ENCODE data around the gene ZFHX3. TPM values are rescaled to one million over a fixed set of nuclear protein-coding genes. Genes with fewer than 3 reads are reported as not detected.

ZFHX3 gene
- total and polyA plus RNA-seq, 2 of the 8 experiments (the other 6 are each of a cell fraction or from before 2014, with no cell fraction given), result 0.08 to 0.99 TPM

DNA sequence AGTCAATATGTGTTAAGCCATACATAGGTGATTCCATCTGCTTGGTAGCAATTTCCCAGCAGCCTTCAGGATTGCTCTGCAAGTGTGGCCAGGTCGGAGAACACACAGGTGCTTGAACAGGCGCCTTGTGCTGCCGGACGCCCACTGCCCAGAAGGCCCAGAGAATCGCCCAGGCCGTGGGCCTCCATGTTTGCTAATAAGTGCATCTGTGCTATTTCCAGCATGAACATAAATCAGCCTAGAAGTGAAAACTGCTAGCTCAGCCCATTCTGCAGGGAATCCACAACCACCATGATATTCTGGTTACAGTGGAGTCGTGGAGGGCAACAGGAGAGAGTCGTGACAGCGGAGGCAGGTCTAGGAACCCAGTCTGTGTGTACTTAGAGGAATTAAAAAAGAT lies 78.1 kb downstream of the ZFHX3 start:
- Histone ChIP-seq H2BK20ac (ENCODE audit: low read length) (no peak overlapping the region), H3K36me3 (ENCODE audit: control insufficient read depth in 2 of 4, insufficient read depth in 4 of 4, low read length in 3 of 4) (no peaks in the 10 kb centered on the region), H3K23me2 (ENCODE audit: low read depth, low read length) (no peaks in the 10 kb centered on the region), H3K27ac (ENCODE audit: low read depth, low read length) (no peak overlapping the region), H4K20me1 (replicated peaks in 1 of 2; ENCODE audit: control insufficient read depth in 1 of 2, insufficient read depth in 2 of 2, low read length in 2 of 2) (no peaks in the 10 kb centered on the region), H2BK120ac (replicated peaks; ENCODE audit: low read depth, low read length) (no peak overlapping the region), H2BK15ac (ENCODE audit: low read length) (no peak overlapping the region), H3K79me2 (ENCODE audit: control insufficient read depth in 1 of 2, insufficient read depth in 2 of 2, low read length in 2 of 2) (no peaks in the 10 kb centered on the region), H3K79me1 (ENCODE audit: low read depth, low read length) (no peaks in the 10 kb centered on the region), H4K5ac (ENCODE audit: insufficient read length, low read depth, low read length) (no peak overlapping the region), H2BK12ac (ENCODE audit: low read depth, low read length) (no peak overlapping the region), H2AK5ac (ENCODE audit: low read depth, low read length) (no peak overlapping the region), H3K18ac (ENCODE audit: extremely low read depth, low read length) (no peak overlapping the region), H3K27me3 (replicated peaks in 1 of 4; ENCODE audit: control insufficient read depth in 3 of 4, extremely low read depth in 1 of 4, insufficient read depth in 3 of 4, low read length in 3 of 4) (no peaks in the 10 kb centered on the region), H3K14ac (ENCODE audit: insufficient read length) (no peak overlapping the region), H4K8ac (ENCODE audit: extremely low read depth, insufficient read depth, low read length) (no peak overlapping the region), H3K56ac (replicated peaks; ENCODE audit: insufficient read length, low read depth, low read length) (no peak overlapping the region), H3K4ac (replicated peaks; ENCODE audit: insufficient read length, low read depth, low read length) (no peak overlapping the region), H3K4me1 (replicated peaks in 1 of 4; ENCODE audit: control insufficient read depth in 3 of 4, insufficient read depth in 4 of 4, low read length in 3 of 4) (no peaks in the 10 kb centered on the region), H3K23ac (ENCODE audit: insufficient read length) (no peak overlapping the region), H3K4me3 (ENCODE audit: extremely low read depth in 1 of 4, insufficient read depth in 2 of 4, low read depth in 3 of 4, low read length in 4 of 4) (no peak overlapping the region), H3K4me2 (ENCODE audit: insufficient read depth in 1 of 2, low read depth in 2 of 2, low read length in 2 of 2) (no peak overlapping the region), H4K91ac (replicated peaks; ENCODE audit: insufficient read length, low read length) (no peak overlapping the region), H2BK5ac (ENCODE audit: low read depth, low read length) (no peak overlapping the region), H3K9ac (replicated peaks in 1 of 4; ENCODE audit: extremely low read depth in 1 of 4, low read depth in 3 of 4, low read length in 3 of 4) (no peak overlapping the region), H3K9me3 (ENCODE audit: insufficient read depth in 2 of 2, low read depth in 1 of 2, low read length in 1 of 2) (no peaks in the 10 kb centered on the region), H2AFZ (ENCODE audit: low read length) (no peak overlapping the region)
- 96% methylated on average over 9 of the region's 9 CpGs; no CpG with 5 or more reads in 1 of the 2 experiments for WGBS, 2 experiments (ENCODE audit: extremely low coverage in 1 of 2, insufficient coverage in 1 of 2, insufficient read length in 1 of 2, insufficient replicate concordance in 2 of 2, low coverage in 1 of 2, low lambda C conversion rate in 2 of 2, missing lambda C conversion rate in 1 of 2)
- DNase-seq (ENCODE audit: low read depth in 1 of 2, low spot score in 2 of 2) (no peak), FAIRE-seq (no peak)
- CTCF ChIA-PET (ENCODE audit: partially characterized antibody), result interaction anchor here (0.7 to 2.1 kb wide), 4 partner anchors 8 to 147 kb away, joined by 3 to 8 read pairs (median 3); no protein-coding TSS in a partner anchor
- POLR2A ChIA-PET (ENCODE audit: partially characterized antibody), result no interaction called here
- TF ChIP-seq SP4 (IDR thresholded peaks at IDR 0.05; ENCODE audit: low read length) (no peak), ZNF274 (IDR thresholded peaks at IDR 0.05; ENCODE audit: borderline replicate concordance, extremely low read depth, low read length) (no peak), ATF3 (IDR thresholded peaks at IDR 0.05; ENCODE audit: insufficient read depth, low read depth, low read length) (no peak), KDM4A (IDR thresholded peaks at IDR 0.05; ENCODE audit: low read depth, low read length, severe bottlenecking) (no peak), HDAC2 (IDR thresholded peaks at IDR 0.05; ENCODE audit: borderline replicate concordance in 1 of 2, low read depth in 2 of 2, low read length in 2 of 2) (no peak), FOSL1 (IDR thresholded peaks at IDR 0.05; ENCODE audit: insufficient read depth, low read depth, low read length) (no peak), NRF1 (IDR thresholded peaks at IDR 0.05; ENCODE audit: low read depth, low read length) (no peak)
